Stimulated activated CD4-positive, alpha-beta T cell treated with anti-CD3 and anti-CD28 coated beads, Interleukin-15, amount 100 ng/mL, for 48 hours (primary cell): ENCODE results near the gene USH2A.

ENCODE experiments used
- DNase-seq, 2 donors: peaks; one replicate each; pipeline ENCODE4 v3.0.0-alpha.2; 2020; ENCODE audit warnings: low read depth in 2 of 2

The USH2A gene

GRCh38 chr1:216142921-216143320, 280.3 kb downstream of the USH2A start:
- DNase-seq, result no peak

GRCh38 chr1:216140730-216141524, 282.3 kb downstream of the USH2A start:
- DNase-seq, result no peak

- DNase-seq, result no peak
Measured at GRCh38 chr1:216124192-216124781, 299.0 kb downstream of the USH2A start.

GRCh38 chr1:216123446-216124191, 299.6 kb downstream of the USH2A start:
- DNase-seq, result no peak

GRCh38 chr1:216119600-216119999, 303.6 kb downstream of the USH2A start:
- no peak for DNase-seq

- DNase-seq, result no peak
Measured at GRCh38 chr1:216114180-216114579, 309.1 kb downstream of the USH2A start.

- no peak for DNase-seq
Measured at GRCh38 chr1:216113181-216113580, 310.1 kb downstream of the USH2A start.

- DNase-seq, result no peak
Measured at GRCh38 chr1:216111842-216112241, 311.4 kb downstream of the USH2A start.

- no peak for DNase-seq
Measured at GRCh38 chr1:216095400-216095799, 327.8 kb downstream of the USH2A start.

- DNase-seq, result no peak
Measured at GRCh38 chr1:216090556-216090955, 332.7 kb downstream of the USH2A start.

- no peak for DNase-seq
Measured at GRCh38 chr1:216086678-216087077, 336.6 kb downstream of the USH2A start.

GRCh38 chr1:216081445-216081844, 341.8 kb downstream of the USH2A start:
- DNase-seq, result no peak

- no peak for DNase-seq
Measured at GRCh38 chr1:216076751-216077150, 346.5 kb downstream of the USH2A start.

- no peak for DNase-seq
Measured at GRCh38 chr1:216075339-216075738, 347.9 kb downstream of the USH2A start.

GRCh38 chr1:216073793-216074595, 349.3 kb downstream of the USH2A start:
- no peak for DNase-seq

GRCh38 chr1:216071262-216071661, 352.0 kb downstream of the USH2A start:
- no peak for DNase-seq

GRCh38 chr1:216064643-216065042, 358.6 kb downstream of the USH2A start:
- no peak for DNase-seq

- no peak for DNase-seq
Measured at GRCh38 chr1:216057947-216058346, 365.3 kb downstream of the USH2A start.

GRCh38 chr1:216057063-216057462, 366.2 kb downstream of the USH2A start:
- no peak for DNase-seq

- DNase-seq, result no peak
Measured at GRCh38 chr1:216055004-216055403, 368.2 kb downstream of the USH2A start.

GRCh38 chr1:216054600-216054999, 368.6 kb downstream of the USH2A start:
- no peak for DNase-seq

GRCh38 chr1:216051071-216051470, 372.2 kb downstream of the USH2A start:
- DNase-seq, result no peak
